Measurements from ENCODE around the gene ANGPTL4. TPM values are rescaled to one million over a fixed set of nuclear protein-coding genes. Genes with fewer than 3 reads are reported as not detected.

Gene ANGPTL4
- total and polyA plus RNA-seq, 2 experiments from 2014 or later, result 1.9 to 2.2 TPM

DNA sequence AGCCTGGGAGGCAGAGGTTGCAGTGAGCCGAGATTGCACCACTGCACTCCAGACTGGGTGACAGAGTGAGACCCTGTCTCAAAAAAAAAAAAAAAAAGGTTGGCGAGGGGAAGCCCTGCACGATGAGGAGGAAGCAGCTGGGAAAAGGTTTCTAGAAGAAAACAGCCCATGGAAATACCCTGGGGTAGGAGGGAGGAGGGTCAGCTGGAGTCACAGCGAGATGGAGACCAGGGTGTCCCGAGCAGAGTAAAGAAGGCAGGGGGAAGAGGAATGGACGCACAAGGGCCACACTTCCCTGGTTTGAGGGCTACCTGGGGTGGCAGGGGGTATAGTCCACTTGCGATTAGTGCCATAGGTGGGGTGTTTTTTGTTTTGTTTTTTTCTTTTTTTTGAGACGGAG is 27.3 kb upstream of the ANGPTL4 start:
- Histone ChIP-seq H3K4me2 (no peak overlapping the region), H4K20me1 (replicated peaks; ENCODE audit: insufficient read depth) (no peaks in the 10 kb centered on the region), H3K4me1 (ENCODE audit: insufficient read depth) (peaks cover 20% of the 10 kb centered on the region), H3K4me3 (no peak overlapping the region), H3K27ac (ENCODE audit: low read depth) (no peak overlapping the region), H3K79me2 (replicated peaks; ENCODE audit: insufficient read depth) (no peaks in the 10 kb centered on the region), H3K27me3 (ENCODE audit: insufficient read depth) (peaks cover 45% of the 10 kb centered on the region), H3F3A (replicated peaks; ENCODE audit: low read depth) (peaks cover 10% of the 10 kb centered on the region), H3K36me3 (ENCODE audit: insufficient read depth) (no peaks in the 10 kb centered on the region), H2AFZ (no peak overlapping the region), H3K9me2 (ENCODE audit: insufficient read depth) (no peaks in the 10 kb centered on the region)
- H3K9me3 Mint-ChIP-seq, result no peaks in the 10 kb centered on the region
- no peak for ATAC-seq
- no peaks in the 10 kb centered on the region for H3K36me3 Mint-ChIP-seq (ENCODE audit: low read depth)
- no peak for DNase-seq (ENCODE audit: low spot score)
- H3K27me3 Mint-ChIP-seq (ENCODE audit: insufficient read depth, low read depth, poor library complexity), result peaks cover 52% of the 10 kb centered on the region
- no peak overlapping the region for H3K27ac Mint-ChIP-seq
- H3K4me3 Mint-ChIP-seq, result no peak overlapping the region
- H3K4me1 Mint-ChIP-seq, result peaks cover 17% of the 10 kb centered on the region
- no peak for TF ChIP-seq POLR2AphosphoS5 (IDR thresholded peaks at IDR 0.05; ENCODE audit: low read depth)
- TF ChIP-seq, protein P1, sequence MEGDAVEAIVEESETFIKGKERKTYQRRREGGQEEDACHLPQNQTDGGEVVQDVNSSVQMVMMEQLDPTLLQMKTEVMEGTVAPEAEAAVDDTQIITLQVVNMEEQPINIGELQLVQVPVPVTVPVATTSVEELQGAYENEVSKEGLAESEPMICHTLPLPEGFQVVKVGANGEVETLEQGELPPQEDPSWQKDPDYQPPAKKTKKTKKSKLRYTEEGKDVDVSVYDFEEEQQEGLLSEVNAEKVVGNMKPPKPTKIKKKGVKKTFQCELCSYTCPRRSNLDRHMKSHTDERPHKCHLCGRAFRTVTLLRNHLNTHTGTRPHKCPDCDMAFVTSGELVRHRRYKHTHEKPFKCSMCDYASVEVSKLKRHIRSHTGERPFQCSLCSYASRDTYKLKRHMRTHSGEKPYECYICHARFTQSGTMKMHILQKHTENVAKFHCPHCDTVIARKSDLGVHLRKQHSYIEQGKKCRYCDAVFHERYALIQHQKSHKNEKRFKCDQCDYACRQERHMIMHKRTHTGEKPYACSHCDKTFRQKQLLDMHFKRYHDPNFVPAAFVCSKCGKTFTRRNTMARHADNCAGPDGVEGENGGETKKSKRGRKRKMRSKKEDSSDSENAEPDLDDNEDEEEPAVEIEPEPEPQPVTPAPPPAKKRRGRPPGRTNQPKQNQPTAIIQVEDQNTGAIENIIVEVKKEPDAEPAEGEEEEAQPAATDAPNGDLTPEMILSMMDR (conservative IDR thresholded peaks at IDR 0.05; ENCODE audit: low read depth in 2 of 2), result no peak
- TF ChIP-seq, protein P2, sequence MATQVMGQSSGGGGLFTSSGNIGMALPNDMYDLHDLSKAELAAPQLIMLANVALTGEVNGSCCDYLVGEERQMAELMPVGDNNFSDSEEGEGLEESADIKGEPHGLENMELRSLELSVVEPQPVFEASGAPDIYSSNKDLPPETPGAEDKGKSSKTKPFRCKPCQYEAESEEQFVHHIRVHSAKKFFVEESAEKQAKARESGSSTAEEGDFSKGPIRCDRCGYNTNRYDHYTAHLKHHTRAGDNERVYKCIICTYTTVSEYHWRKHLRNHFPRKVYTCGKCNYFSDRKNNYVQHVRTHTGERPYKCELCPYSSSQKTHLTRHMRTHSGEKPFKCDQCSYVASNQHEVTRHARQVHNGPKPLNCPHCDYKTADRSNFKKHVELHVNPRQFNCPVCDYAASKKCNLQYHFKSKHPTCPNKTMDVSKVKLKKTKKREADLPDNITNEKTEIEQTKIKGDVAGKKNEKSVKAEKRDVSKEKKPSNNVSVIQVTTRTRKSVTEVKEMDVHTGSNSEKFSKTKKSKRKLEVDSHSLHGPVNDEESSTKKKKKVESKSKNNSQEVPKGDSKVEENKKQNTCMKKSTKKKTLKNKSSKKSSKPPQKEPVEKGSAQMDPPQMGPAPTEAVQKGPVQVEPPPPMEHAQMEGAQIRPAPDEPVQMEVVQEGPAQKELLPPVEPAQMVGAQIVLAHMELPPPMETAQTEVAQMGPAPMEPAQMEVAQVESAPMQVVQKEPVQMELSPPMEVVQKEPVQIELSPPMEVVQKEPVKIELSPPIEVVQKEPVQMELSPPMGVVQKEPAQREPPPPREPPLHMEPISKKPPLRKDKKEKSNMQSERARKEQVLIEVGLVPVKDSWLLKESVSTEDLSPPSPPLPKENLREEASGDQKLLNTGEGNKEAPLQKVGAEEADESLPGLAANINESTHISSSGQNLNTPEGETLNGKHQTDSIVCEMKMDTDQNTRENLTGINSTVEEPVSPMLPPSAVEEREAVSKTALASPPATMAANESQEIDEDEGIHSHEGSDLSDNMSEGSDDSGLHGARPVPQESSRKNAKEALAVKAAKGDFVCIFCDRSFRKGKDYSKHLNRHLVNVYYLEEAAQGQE (IDR thresholded peaks at IDR 0.05; ENCODE audit: unreplicated experiment), result no peak
- no peak for TF ChIP-seq JUNB (IDR thresholded peaks at IDR 0.05; ENCODE audit: unreplicated experiment)
- TF ChIP-seq, protein P3, sequence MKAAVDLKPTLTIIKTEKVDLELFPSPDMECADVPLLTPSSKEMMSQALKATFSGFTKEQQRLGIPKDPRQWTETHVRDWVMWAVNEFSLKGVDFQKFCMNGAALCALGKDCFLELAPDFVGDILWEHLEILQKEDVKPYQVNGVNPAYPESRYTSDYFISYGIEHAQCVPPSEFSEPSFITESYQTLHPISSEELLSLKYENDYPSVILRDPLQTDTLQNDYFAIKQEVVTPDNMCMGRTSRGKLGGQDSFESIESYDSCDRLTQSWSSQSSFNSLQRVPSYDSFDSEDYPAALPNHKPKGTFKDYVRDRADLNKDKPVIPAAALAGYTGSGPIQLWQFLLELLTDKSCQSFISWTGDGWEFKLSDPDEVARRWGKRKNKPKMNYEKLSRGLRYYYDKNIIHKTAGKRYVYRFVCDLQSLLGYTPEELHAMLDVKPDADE (IDR thresholded peaks at IDR 0.05), result no peak
- no peak for TF ChIP-seq CREB1 (CRISPR knock-in tag; IDR thresholded peaks at IDR 0.05; ENCODE audit: low read depth)
- TF ChIP-seq NANOG (IDR thresholded peaks at IDR 0.05; ENCODE audit: borderline replicate concordance), result no peak

DNA sequence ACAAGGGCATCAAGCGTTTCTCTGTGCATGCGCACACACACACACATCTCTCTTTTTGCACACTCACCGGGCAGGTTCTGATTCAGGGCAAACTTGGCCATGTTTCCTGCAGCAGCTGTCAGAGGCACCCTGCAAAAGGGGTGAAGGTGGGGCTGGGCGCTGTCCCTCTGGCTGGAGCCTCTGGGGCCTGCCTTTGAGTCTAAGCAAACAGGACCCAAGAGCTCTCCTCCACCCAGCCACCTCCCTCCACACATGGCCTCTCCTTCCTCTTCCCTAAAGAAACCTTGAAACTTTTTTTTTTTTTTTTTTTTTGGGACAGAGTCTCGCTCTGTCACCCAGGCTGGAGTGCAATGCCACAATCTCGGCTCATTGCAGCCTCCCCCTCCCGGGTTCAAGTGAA is 26.2 kb upstream of the ANGPTL4 start:
- Histone ChIP-seq H3F3A (replicated peaks; ENCODE audit: low read depth) (peaks cover 10% of the 10 kb centered on the region), H3K36me3 (ENCODE audit: insufficient read depth) (no peaks in the 10 kb centered on the region), H3K4me3 (no peak overlapping the region), H3K4me1 (ENCODE audit: insufficient read depth) (peaks cover 20% of the 10 kb centered on the region), H4K20me1 (replicated peaks; ENCODE audit: insufficient read depth) (no peaks in the 10 kb centered on the region), H3K79me2 (replicated peaks; ENCODE audit: insufficient read depth) (no peaks in the 10 kb centered on the region), H3K9me2 (ENCODE audit: insufficient read depth) (no peaks in the 10 kb centered on the region), H3K27me3 (ENCODE audit: insufficient read depth) (peaks cover 42% of the 10 kb centered on the region), H3K27ac (ENCODE audit: low read depth) (no peak overlapping the region), H3K4me2 (no peak overlapping the region), H2AFZ (no peak overlapping the region)
- no peak for DNase-seq (ENCODE audit: low spot score)
- H3K4me3 Mint-ChIP-seq, result no peak overlapping the region
- peaks cover 52% of the 10 kb centered on the region for H3K27me3 Mint-ChIP-seq (ENCODE audit: insufficient read depth, low read depth, poor library complexity)
- no peak overlapping the region for H3K27ac Mint-ChIP-seq
- ATAC-seq, result no peak
- H3K36me3 Mint-ChIP-seq (ENCODE audit: low read depth), result no peaks in the 10 kb centered on the region
- TF ChIP-seq STAT1 (IDR thresholded peaks at IDR 0.05; ENCODE audit: unreplicated experiment), result no peak
- no peak for TF ChIP-seq CREB1 (CRISPR knock-in tag; IDR thresholded peaks at IDR 0.05; ENCODE audit: low read depth)
- H3K4me1 Mint-ChIP-seq, result peaks cover 17% of the 10 kb centered on the region
- H3K9me3 Mint-ChIP-seq, result no peaks in the 10 kb centered on the region

All from GM23338 (cell line).